HepG2 (cell line): Measurements from ENCODE around the gene PDE4D. TPM values are rescaled to one million over a fixed set of nuclear protein-coding genes. Genes with fewer than 3 reads are reported as not detected.

Experiments
- CBX5 ChIP-seq: sonication (generic); formaldehyde crosslinking; IDR thresholded peaks from 2 replicates; pipeline ENCODE4 v1.4.0; 2020; ENCODE audit warnings: missing genetic modification reagents, borderline replicate concordance
- CEBPG ChIP-seq: IDR thresholded peaks from 2 replicates; pipeline ENCODE4 v1.6.1; 2016
- CSRNP2 ChIP-seq: sonication (generic); formaldehyde crosslinking; conservative IDR thresholded peaks from 2 replicates; pipeline ENCODE4 v1.8.0; 2022; ENCODE audit warnings: low read depth, missing genetic modification reagents
- ELK4 ChIP-seq: sonication (generic); formaldehyde crosslinking; IDR thresholded peaks from 2 replicates; pipeline ENCODE4 v1.9.0; 2021; ENCODE audit warnings: missing genetic modification reagents, borderline replicate concordance
- HDAC1 ChIP-seq: sonication (generic); formaldehyde crosslinking; IDR thresholded peaks from 2 replicates; pipeline ENCODE4 v1.5.1; 2020; ENCODE audit warnings: mild to moderate bottlenecking, missing genetic modification reagents
- HDAC2 ChIP-seq: sonication (generic); formaldehyde crosslinking; IDR thresholded peaks from 2 replicates; pipeline ENCODE4 v1.4.0; 2020; ENCODE audit warnings: missing genetic modification reagents
- NCOR1 ChIP-seq: fragments of 200-600 bp; sonication (generic); IDR thresholded peaks from 2 replicates; pipeline ENCODE4 v1.7.0; 2017; ENCODE audit warnings: antibody characterized with exemption, low read length, borderline replicate concordance
- NFIC ChIP-seq: IDR thresholded peaks from 2 replicates; pipeline ENCODE4 v1.6.1; 2012; ENCODE audit warnings: mild to moderate bottlenecking, low read length, inconsistent platforms
- RXRB ChIP-seq: IDR thresholded peaks from 2 replicates; pipeline ENCODE4 v1.6.1; 2016; ENCODE audit warnings: borderline replicate concordance, missing genetic modification reagents, missing compliant biosample characterization
- SMAD3 ChIP-seq: sonication (generic); formaldehyde crosslinking; IDR thresholded peaks from 2 replicates; pipeline ENCODE4 v1.4.0; 2020; ENCODE audit warnings: missing genetic modification reagents
- SOX13 ChIP-seq, 3 experiments: fragments of 450-650 bp in 1 of 3; sonication (generic) in 1 of 3; formaldehyde crosslinking in 1 of 3; IDR thresholded peaks in 2 of 3; conservative IDR thresholded peaks in 1 of 3; 2 replicates each; pipeline versions ENCODE4 v1.5.0 to v1.6.1; 2016 to 2020; ENCODE audit warnings: antibody characterized with exemption in 1 of 3, mild to moderate bottlenecking in 1 of 3, missing compliant biosample characterization in 1 of 3, missing genetic modification reagents in 1 of 3, moderate library complexity in 1 of 3
- TAF1 ChIP-seq: sonication (generic); formaldehyde crosslinking; IDR thresholded peaks from 2 replicates; pipeline ENCODE4 v1.4.0; 2020; ENCODE audit warnings: missing genetic modification reagents
- YEATS4 ChIP-seq: sonication (generic); formaldehyde crosslinking; IDR thresholded peaks from 2 replicates; pipeline ENCODE4 v1.4.0; 2020; ENCODE audit warnings: missing genetic modification reagents, borderline replicate concordance
- ZNF160 ChIP-seq: sonication (generic); formaldehyde crosslinking; IDR thresholded peaks from 2 replicates; pipeline ENCODE4 v1.8.0; 2022; ENCODE audit warnings: mild to moderate bottlenecking, inconsistent platforms, missing genetic modification reagents
- ZNF614 ChIP-seq: IDR thresholded peaks from 2 replicates; pipeline ENCODE4 v1.6.1; 2018; ENCODE audit warnings: missing biosample characterization, missing genetic modification reagents, inconsistent platforms, borderline replicate concordance
- ZNF672 ChIP-seq: sonication (generic); formaldehyde crosslinking; IDR thresholded peaks from 2 replicates; pipeline ENCODE4 v1.8.1; 2022; ENCODE audit warnings: missing genetic modification reagents
- ZNF75D ChIP-seq: sonication (generic); formaldehyde crosslinking; IDR thresholded peaks from 2 replicates; pipeline ENCODE4 v1.8.1; 2023; ENCODE audit warnings: missing genetic modification reagents, mild to moderate bottlenecking, borderline replicate concordance
- ZNF790 ChIP-seq: sonication (generic); formaldehyde crosslinking; IDR thresholded peaks from 2 replicates; pipeline ENCODE4 v1.8.0; 2022; ENCODE audit warnings: missing genetic modification reagents, mild to moderate bottlenecking, borderline replicate concordance
- polyA plus RNA-seq, 8 experiments: library from polyadenylated mRNA; depleted of rRNA in 3 of 8; stranded (reverse) in 7 of 8; unstranded in 1 of 8; fragments of >200 nt; fragmentation: Illumina TruSeq in 4 of 8; extraction: Trizol in 4 of 8; gene quantifications; 2 replicates each; pipeline versions ENCODE4 v1.2.1 to v1.2.3, GENCODE V29; 2011 to 2016; ENCODE audit warnings: low read depth in 4 of 8, missing spikeins in 1 of 8, mixed read lengths in 1 of 8; ENCODE audit not compliant: insufficient read depth in 1 of 8
- total RNA-seq, 5 experiments: library from RNA; depleted of rRNA; stranded (reverse); fragments of >200 nt; fragmentation: Illumina TruSeq; extraction: Trizol; gene quantifications; 2 replicates each; pipeline ENCODE4 v1.2.3, GENCODE V29; 2016; ENCODE audit warnings: low read depth in 1 of 5
- TF ChIP-seq, protein P1 (sequence below): sonication (generic); formaldehyde crosslinking; IDR thresholded peaks from 2 replicates; pipeline ENCODE4 v1.4.0; 2020; ENCODE audit warnings: missing genetic modification reagents
- TF ChIP-seq, protein P2 (sequence below): sonication (generic); formaldehyde crosslinking; IDR thresholded peaks from 2 replicates; pipeline ENCODE4 v1.5.0; 2020; ENCODE audit warnings: missing genetic modification reagents
- TF ChIP-seq, protein P3 (sequence below): IDR thresholded peaks from 2 replicates; pipeline ENCODE4 v1.6.1; 2012; ENCODE audit warnings: low read depth, low read length, improper control_type of control experiment

The PDE4D gene
- total and polyA plus RNA-seq, 2 of the 13 experiments (the other 11 are each of a cell fraction or from before 2014, with no cell fraction given): 7.0 to 12.2 TPM

DNA sequence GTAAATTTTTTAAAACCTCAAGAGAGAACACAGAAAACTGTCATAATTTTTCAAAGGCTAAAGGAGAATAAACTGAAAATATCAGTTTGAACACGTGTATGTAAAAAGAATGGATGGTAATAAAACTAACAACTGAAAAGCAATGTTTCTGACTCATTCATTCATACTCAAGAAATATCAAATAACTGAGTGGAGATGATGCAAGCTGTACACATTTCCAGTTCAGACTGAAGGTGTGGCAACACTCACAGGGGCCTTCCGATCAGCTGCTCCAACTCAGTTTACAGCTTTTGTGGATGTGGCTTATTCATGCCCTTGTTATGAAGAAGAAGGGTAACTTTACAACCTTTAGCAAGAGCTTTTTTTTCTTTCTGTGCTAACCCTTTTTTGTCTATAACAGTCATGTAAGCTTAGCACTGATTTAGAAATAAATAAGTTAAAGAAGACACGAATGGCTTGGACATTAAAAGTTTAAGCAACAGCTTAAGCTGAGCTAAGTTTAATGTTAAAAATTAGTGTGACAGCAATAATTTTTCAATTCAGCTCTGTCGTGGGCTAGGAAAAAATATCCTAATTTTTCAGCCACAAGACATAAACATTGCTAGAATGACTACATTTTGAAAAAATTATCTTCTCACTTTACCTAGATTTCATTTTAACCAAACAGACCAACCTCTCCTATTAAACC, 857.1 kb downstream of the PDE4D start (continued):
- no peak for TF ChIP-seq ELK4 (CRISPR knock-in tag)
- peak; percentile 61 for TF ChIP-seq TAF1 (CRISPR knock-in tag)
- TF ChIP-seq ZNF160 (CRISPR knock-in tag): no peak
- peak; percentile 28; the same call in 1 of the 2 replicates for TF ChIP-seq YEATS4 (CRISPR knock-in tag)
- peak; percentile 50; the same call in 1 of the 2 replicates for TF ChIP-seq RXRB (CRISPR knock-in tag)
- no peak for TF ChIP-seq ZNF614 (CRISPR knock-in tag)
- TF ChIP-seq NFIC: no peak
- TF ChIP-seq SMAD3 (CRISPR knock-in tag): peak; percentile 73; the same call in 1 of the 2 replicates
- TF ChIP-seq NCOR1: no peak
- no peak for TF ChIP-seq ZNF75D (CRISPR knock-in tag)
- TF ChIP-seq ZNF672 (CRISPR knock-in tag): no peak
- TF ChIP-seq, protein P1, sequence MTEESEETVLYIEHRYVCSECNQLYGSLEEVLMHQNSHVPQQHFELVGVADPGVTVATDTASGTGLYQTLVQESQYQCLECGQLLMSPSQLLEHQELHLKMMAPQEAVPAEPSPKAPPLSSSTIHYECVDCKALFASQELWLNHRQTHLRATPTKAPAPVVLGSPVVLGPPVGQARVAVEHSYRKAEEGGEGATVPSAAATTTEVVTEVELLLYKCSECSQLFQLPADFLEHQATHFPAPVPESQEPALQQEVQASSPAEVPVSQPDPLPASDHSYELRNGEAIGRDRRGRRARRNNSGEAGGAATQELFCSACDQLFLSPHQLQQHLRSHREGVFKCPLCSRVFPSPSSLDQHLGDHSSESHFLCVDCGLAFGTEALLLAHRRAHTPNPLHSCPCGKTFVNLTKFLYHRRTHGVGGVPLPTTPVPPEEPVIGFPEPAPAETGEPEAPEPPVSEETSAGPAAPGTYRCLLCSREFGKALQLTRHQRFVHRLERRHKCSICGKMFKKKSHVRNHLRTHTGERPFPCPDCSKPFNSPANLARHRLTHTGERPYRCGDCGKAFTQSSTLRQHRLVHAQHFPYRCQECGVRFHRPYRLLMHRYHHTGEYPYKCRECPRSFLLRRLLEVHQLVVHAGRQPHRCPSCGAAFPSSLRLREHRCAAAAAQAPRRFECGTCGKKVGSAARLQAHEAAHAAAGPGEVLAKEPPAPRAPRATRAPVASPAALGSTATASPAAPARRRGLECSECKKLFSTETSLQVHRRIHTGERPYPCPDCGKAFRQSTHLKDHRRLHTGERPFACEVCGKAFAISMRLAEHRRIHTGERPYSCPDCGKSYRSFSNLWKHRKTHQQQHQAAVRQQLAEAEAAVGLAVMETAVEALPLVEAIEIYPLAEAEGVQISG (CRISPR knock-in tag): peak; percentile 40; the same call in 1 of the 2 replicates
- TF ChIP-seq ZNF790: no peak
- TF ChIP-seq, protein P2, sequence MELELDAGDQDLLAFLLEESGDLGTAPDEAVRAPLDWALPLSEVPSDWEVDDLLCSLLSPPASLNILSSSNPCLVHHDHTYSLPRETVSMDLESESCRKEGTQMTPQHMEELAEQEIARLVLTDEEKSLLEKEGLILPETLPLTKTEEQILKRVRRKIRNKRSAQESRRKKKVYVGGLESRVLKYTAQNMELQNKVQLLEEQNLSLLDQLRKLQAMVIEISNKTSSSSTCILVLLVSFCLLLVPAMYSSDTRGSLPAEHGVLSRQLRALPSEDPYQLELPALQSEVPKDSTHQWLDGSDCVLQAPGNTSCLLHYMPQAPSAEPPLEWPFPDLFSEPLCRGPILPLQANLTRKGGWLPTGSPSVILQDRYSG (CRISPR knock-in tag): no peak
- peak; percentile 54; the same call in 1 of the 2 replicates for TF ChIP-seq CBX5 (CRISPR knock-in tag)
- TF ChIP-seq CSRNP2 (CRISPR knock-in tag): no peak
- peak; percentile 98 for TF ChIP-seq CEBPG
- TF ChIP-seq HDAC1 (CRISPR knock-in tag): peak; percentile 24; the same call in 1 of the 2 replicates
- peak; percentile 53; the same call in 1 of the 2 replicates for TF ChIP-seq HDAC2 (CRISPR knock-in tag)
- TF ChIP-seq SOX13 (IDR thresholded peaks at IDR 0.05): 0 out of 2 replicates have a peak, but pooled peaks have one; percentile 33
- peak in 1 of 2 experiments; percentile 69; a peak in 2 of 4 replicates for TF ChIP-seq SOX13 (CRISPR knock-in tag; conservative IDR thresholded peaks at IDR 0.05 in 1 of 2, IDR thresholded peaks at IDR 0.05 in 1 of 2)
- TF ChIP-seq, protein P3, sequence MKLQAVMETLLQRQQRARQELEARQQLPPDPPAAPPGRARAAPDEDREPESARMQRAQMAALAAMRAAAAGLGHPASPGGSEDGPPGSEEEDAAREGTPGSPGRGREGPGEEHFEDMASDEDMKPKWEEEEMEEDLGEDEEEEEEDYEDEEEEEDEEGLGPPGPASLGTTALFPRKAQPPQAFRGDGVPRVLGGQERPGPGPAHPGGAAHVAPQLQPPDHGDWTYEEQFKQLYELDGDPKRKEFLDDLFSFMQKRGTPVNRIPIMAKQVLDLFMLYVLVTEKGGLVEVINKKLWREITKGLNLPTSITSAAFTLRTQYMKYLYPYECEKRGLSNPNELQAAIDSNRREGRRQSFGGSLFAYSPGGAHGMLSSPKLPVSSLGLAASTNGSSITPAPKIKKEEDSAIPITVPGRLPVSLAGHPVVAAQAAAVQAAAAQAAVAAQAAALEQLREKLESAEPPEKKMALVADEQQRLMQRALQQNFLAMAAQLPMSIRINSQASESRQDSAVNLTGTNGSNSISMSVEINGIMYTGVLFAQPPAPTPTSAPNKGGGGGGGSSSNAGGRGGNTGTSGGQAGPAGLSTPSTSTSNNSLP: peak; percentile 68; the same call in 1 of the 2 replicates
